GM06990 (cell line): ENCODE results near the gene DHRS1.

Experiments
- DNase-seq: peaks from one replicate; pipeline ENCODE4 v3.0.0-alpha.2; 2011; ENCODE audit not compliant: insufficient read length; ENCODE audit errors: extremely low read depth
- H3K27me3 ChIP-seq: replicated peaks from 2 replicates; pipeline ENCODE4 v1.6.0; 2011; ENCODE audit warnings: low read length; ENCODE audit not compliant: control insufficient read depth, insufficient read depth
- H3K36me3 ChIP-seq: 2 replicates; pipeline ENCODE4 v1.5.1; 2011; ENCODE audit warnings: low read length; ENCODE audit not compliant: control insufficient read depth, insufficient read depth
- H3K4me3 ChIP-seq: replicated peaks from 2 replicates; pipeline ENCODE4 v1.5.1; 2011; ENCODE audit warnings: low read depth, mild to moderate bottlenecking, control low read depth, low read length
- CTCF ChIP-seq: IDR thresholded peaks from 2 replicates; pipeline ENCODE4 v1.5.1; 2011; ENCODE audit warnings: low read length, control low read depth, mild to moderate bottlenecking, inconsistent platforms; ENCODE audit not compliant: insufficient read depth, poor library complexity, severe bottlenecking

Gene DHRS1

DNA sequence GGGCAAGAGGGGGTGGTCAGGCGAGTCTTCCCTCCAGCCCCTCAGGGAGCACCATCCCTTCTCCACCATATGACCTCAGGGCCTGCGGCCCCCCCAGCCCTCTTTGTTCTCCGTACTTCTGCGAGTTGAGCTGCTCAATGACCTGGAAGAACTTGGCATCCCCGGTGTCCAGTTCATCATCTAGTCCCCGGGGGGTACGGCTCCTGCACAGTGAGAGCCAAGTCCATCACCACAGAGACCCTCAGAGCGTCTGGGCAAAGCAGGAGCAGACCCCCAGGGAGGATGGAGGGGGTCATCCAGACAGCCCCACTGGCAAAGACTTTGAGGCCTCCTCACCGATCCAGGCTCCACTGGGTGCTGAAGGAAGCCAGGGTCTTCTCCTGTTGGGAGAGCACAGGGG is 26.4 kb upstream of the DHRS1 start:
- Histone ChIP-seq H3K36me3 (no peaks in the 10 kb centered on the region), H3K4me3 (no peak overlapping the region), H3K27me3 (no peaks in the 10 kb centered on the region)
- no peak for DNase-seq
- no peak for TF ChIP-seq CTCF

- TF ChIP-seq CTCF: no peak
- Histone ChIP-seq H3K4me3 (no peak overlapping the region), H3K27me3 (no peaks in the 10 kb centered on the region), H3K36me3 (no peaks in the 10 kb centered on the region)
- DNase-seq: no peak
Measured at GRCh38 chr14:24325041-24325530, 25.5 kb upstream of the DHRS1 start.

DNA sequence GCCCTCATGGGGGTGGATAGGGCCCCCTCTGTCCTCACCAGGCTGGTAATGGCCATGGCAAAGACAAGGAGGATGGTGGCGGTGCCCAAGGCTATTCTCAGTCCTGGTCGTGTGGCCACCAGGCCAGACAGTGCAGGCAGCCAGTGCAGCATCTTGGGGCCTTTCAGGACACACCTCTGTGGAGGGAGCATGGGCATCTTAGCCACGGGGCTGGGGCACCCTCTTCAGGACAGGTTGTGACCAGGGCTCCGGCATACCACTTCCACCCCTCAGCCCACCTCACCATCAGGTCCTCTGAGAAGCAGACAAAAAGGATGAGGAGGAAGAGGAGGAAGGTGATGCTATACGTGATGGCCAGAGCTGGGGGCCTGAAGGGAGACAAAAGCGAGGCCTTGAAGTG is 24.4 kb upstream of the DHRS1 start:
- H3K4me3 ChIP-seq: no peak overlapping the region
- TF ChIP-seq CTCF: no peak
- no peaks in the 10 kb centered on the region for H3K27me3 ChIP-seq
- DNase-seq: no peak
- H3K36me3 ChIP-seq: no peaks in the 10 kb centered on the region

- Histone ChIP-seq H3K4me3 (no peak overlapping the region), H3K27me3 (no peaks in the 10 kb centered on the region), H3K36me3 (no peaks in the 10 kb centered on the region)
- DNase-seq: no peak
- no peak for TF ChIP-seq CTCF
Measured at GRCh38 chr14:24323341-24323740, 23.8 kb upstream of the DHRS1 start.

- DNase-seq: no peak
- Histone ChIP-seq H3K27me3 (no peaks in the 10 kb centered on the region), H3K36me3 (no peaks in the 10 kb centered on the region), H3K4me3 (no peak overlapping the region)
- no peak for TF ChIP-seq CTCF
Measured at GRCh38 chr14:24322672-24323071, 23.1 kb upstream of the DHRS1 start.
